ENCODE measurements around the gene ELP1.
"Not testable (repeated sequence)": the region's sequence is repeated elsewhere in the genome, so short reads cannot be mapped to it uniquely, and the experiment has no call there.

Gene ELP1

DNA sequence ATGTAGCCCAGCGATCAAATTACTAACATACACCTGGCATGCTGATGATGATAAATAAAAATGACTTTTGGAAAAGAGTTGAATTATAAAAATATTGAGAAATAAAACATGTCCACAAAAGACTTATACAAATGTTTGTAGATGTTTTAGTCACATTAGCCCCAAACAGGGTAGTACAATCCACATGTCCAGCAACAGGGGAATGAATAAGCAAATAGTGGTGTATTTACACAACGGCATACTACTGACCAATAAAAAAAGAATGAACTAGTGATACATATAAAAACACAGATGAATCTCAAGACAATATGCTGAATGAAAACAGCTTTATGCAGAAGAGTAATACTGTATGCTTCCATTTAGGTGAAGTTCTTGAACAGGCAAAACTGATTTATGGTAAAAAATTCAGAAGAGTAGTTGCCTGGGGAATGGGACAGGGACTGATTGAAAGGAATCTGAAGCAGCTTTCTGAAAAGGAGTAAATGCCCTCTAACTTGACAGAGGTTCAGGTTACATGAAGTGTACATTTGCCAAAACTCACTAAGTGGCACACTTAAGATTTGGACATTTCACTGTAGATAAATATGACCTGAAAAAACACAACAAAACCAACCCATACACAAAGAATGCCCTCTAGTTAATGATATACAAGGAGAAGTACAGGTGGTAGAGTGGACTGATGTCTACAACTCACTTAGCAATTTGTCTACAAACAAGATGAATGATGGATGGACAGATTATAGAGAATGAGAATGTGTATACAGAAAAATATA lies 36.4 kb downstream of the ELP1 start:
- Histone ChIP-seq H3K4me2 (ENCODE audit: low read depth, low read length, poor library complexity, severe bottlenecking) (no peak overlapping the region), H3K4me1 (ENCODE audit: insufficient read depth, low read length, poor library complexity, severe bottlenecking) (no peaks in the 10 kb centered on the region), H3K79me2 (ENCODE audit: insufficient read depth, low read length) (no peaks in the 10 kb centered on the region), H3K9ac (ENCODE audit: low read depth, low read length, poor library complexity, severe bottlenecking) (no peak overlapping the region), H3K9me3 (ENCODE audit: insufficient read depth, low read depth, low read length) (no peaks in the 10 kb centered on the region), H3K4me3 (ENCODE audit: low read length, poor library complexity, severe bottlenecking) (no peak overlapping the region), H3F3A (ENCODE audit: low read depth) (no peaks in the 10 kb centered on the region), H3K27me3 (ENCODE audit: insufficient read depth, low read length, poor library complexity, severe bottlenecking) (no peaks in the 10 kb centered on the region), H2AFZ (ENCODE audit: low read length) (no peak overlapping the region), H3K9me2 (replicated peaks; ENCODE audit: low read depth, low read length) (no peaks in the 10 kb centered on the region), H4K20me1 (ENCODE audit: insufficient read depth, low read length, poor library complexity, severe bottlenecking) (no peaks in the 10 kb centered on the region), H3K36me3 (ENCODE audit: insufficient read depth, low read length) (peaks cover 75% of the 10 kb centered on the region)
- TF ChIP-seq EZH2phosphoT487 (IDR thresholded peaks at IDR 0.05; ENCODE audit: borderline replicate concordance), result no peak
- TF ChIP-seq, protein P1, sequence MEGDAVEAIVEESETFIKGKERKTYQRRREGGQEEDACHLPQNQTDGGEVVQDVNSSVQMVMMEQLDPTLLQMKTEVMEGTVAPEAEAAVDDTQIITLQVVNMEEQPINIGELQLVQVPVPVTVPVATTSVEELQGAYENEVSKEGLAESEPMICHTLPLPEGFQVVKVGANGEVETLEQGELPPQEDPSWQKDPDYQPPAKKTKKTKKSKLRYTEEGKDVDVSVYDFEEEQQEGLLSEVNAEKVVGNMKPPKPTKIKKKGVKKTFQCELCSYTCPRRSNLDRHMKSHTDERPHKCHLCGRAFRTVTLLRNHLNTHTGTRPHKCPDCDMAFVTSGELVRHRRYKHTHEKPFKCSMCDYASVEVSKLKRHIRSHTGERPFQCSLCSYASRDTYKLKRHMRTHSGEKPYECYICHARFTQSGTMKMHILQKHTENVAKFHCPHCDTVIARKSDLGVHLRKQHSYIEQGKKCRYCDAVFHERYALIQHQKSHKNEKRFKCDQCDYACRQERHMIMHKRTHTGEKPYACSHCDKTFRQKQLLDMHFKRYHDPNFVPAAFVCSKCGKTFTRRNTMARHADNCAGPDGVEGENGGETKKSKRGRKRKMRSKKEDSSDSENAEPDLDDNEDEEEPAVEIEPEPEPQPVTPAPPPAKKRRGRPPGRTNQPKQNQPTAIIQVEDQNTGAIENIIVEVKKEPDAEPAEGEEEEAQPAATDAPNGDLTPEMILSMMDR (conservative IDR thresholded peaks at IDR 0.05; ENCODE audit: low read length), result no peak

DNA sequence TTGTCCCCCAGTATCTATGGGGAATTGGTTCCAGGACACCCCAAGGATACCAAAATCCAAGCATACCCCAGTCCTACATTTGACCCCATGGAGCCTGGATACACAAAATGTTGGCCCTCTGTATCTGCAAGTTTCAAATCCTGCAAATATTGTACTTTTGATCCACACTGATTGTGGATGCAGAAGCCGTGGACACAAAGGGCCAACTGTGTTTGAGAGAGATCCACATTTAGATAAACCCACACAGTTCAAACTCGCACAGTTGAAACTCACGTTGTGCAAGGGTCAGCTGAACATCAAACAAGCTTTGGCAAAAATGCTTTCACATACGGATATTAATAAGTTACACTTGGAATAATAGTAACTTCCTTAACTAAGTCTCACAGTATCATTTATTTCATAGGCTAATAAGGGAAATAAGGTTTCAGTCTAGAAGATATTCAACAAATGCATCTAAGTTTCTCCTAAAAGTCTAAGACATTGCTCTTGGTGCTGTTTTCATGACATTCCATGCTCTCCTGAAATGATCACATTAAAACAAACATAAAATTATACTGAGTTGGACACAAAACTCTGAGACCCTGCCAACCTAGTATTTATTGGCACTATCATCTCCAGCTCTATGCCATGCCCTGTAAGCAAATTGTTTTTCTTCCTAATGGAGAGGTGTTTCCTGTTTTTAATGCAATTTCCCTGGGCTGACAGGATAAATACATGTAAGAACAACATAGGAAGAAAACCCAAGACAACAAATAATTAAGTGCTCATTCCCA lies 39.5 kb downstream of the ELP1 start:
- Histone ChIP-seq H4K20me1 (ENCODE audit: insufficient read depth, low read length, poor library complexity, severe bottlenecking) (no peaks in the 10 kb centered on the region), H3K9ac (ENCODE audit: low read depth, low read length, poor library complexity, severe bottlenecking) (no peak overlapping the region), H3K4me1 (ENCODE audit: insufficient read depth, low read length, poor library complexity, severe bottlenecking) (no peaks in the 10 kb centered on the region), H3K4me3 (ENCODE audit: low read length, poor library complexity, severe bottlenecking) (no peak overlapping the region), H3K4me2 (ENCODE audit: low read depth, low read length, poor library complexity, severe bottlenecking) (no peak overlapping the region), H3K79me2 (ENCODE audit: insufficient read depth, low read length) (no peaks in the 10 kb centered on the region), H3K9me2 (replicated peaks; ENCODE audit: low read depth, low read length) (no peaks in the 10 kb centered on the region), H3K36me3 (ENCODE audit: insufficient read depth, low read length) (peaks cover 83% of the 10 kb centered on the region), H2AFZ (ENCODE audit: low read length) (no peak overlapping the region), H3F3A (ENCODE audit: low read depth) (no peaks in the 10 kb centered on the region), H3K9me3 (ENCODE audit: insufficient read depth, low read depth, low read length) (no peaks in the 10 kb centered on the region), H3K27me3 (ENCODE audit: insufficient read depth, low read length, poor library complexity, severe bottlenecking) (no peaks in the 10 kb centered on the region)
- TF ChIP-seq EZH2phosphoT487 (IDR thresholded peaks at IDR 0.05; ENCODE audit: borderline replicate concordance), result no peak
- TF ChIP-seq, protein P1 (conservative IDR thresholded peaks at IDR 0.05; ENCODE audit: low read length), result no peak

DNA sequence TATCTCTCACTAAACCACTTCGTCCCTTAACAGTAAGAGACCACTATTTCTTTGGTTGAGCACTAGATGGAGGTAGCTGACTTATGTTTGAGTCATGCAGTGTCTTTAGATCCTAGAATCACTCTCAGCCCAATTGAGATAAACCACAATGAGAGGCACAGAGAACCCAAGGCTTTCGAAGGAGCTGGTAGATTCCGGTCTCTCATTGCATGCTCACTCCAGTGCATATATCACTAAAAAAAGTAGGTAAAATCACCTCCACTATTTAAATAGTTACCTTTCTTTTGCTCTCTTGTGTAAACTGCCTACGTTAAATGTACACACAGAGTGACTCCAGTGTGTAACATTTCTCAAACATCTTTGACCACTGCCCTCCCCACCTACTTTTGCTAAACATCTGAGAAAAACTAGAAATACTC lies 44.3 kb downstream of the ELP1 start:
- no peaks in the 10 kb centered on the region for H3K79me2 ChIP-seq (ENCODE audit: insufficient read depth, low read length)
- H3K36me3 ChIP-seq (ENCODE audit: insufficient read depth, low read length), result peaks cover 64% of the 10 kb centered on the region; the same call in 1 of the 2 replicates
- H3K4me2 ChIP-seq (ENCODE audit: low read depth, low read length, poor library complexity, severe bottlenecking), result no peak overlapping the region
- no peaks in the 10 kb centered on the region for H3K4me1 ChIP-seq (ENCODE audit: insufficient read depth, low read length, poor library complexity, severe bottlenecking)
- no peak for TF ChIP-seq EZH2phosphoT487 (IDR thresholded peaks at IDR 0.05; ENCODE audit: borderline replicate concordance)
- TF ChIP-seq, protein P1 (conservative IDR thresholded peaks at IDR 0.05; ENCODE audit: low read length), result peak; percentile 42
- H4K20me1 ChIP-seq (ENCODE audit: insufficient read depth, low read length, poor library complexity, severe bottlenecking), result no peaks in the 10 kb centered on the region
- H3K4me3 ChIP-seq (ENCODE audit: low read length, poor library complexity, severe bottlenecking), result no peak overlapping the region
- no peak overlapping the region for H3K9ac ChIP-seq (ENCODE audit: low read depth, low read length, poor library complexity, severe bottlenecking)
- H3K9me2 ChIP-seq (replicated peaks; ENCODE audit: low read depth, low read length), result no peaks in the 10 kb centered on the region
- H3K9me3 ChIP-seq (ENCODE audit: insufficient read depth, low read depth, low read length), result no peaks in the 10 kb centered on the region
- H2AFZ ChIP-seq (ENCODE audit: low read length), result no peak overlapping the region
- H3K27me3 ChIP-seq (ENCODE audit: insufficient read depth, low read length, poor library complexity, severe bottlenecking), result no peaks in the 10 kb centered on the region
- no peaks in the 10 kb centered on the region for H3F3A ChIP-seq (ENCODE audit: low read depth)

DNA sequence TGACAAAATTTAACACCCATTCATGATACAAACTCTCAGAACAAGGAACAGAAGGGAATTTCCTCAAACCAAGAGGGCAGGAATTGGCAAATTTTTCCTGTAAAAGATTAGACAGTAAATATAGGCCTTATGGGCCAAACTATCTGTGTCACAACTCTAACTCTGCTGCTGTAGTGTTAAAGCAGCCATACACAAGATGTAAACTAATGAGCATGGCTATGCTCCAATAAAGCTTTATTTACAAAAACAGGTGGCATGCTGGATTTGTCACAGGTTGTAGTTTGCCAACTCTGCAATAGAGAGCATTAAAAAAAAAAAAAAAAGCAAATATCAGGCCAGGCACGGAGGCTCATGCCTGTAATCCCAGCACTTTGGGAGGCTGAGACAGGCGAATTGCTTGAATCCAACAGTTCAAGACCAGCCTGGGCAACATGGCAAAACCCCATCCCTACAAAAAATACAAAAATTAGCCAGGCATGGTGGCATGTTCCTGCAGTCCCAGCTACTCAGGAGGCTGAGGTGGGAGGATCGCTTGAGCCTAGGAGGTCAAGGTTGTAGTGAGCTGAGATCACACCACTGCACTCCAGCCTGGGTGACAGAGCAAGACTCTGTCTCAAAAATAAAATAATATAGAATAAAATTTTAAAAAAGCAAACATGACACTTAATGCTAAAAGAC lies 47.2 kb downstream of the ELP1 start:
- not testable (repeated sequence) for H3K79me2 ChIP-seq (ENCODE audit: insufficient read depth, low read length); H3K4me1 ChIP-seq (ENCODE audit: insufficient read depth, low read length, poor library complexity, severe bottlenecking); H3K4me2 ChIP-seq (ENCODE audit: low read depth, low read length, poor library complexity, severe bottlenecking); H3K9ac ChIP-seq (ENCODE audit: low read depth, low read length, poor library complexity, severe bottlenecking); H3K4me3 ChIP-seq (ENCODE audit: low read length, poor library complexity, severe bottlenecking); H4K20me1 ChIP-seq (ENCODE audit: insufficient read depth, low read length, poor library complexity, severe bottlenecking); H3K27me3 ChIP-seq (ENCODE audit: insufficient read depth, low read length, poor library complexity, severe bottlenecking); H2AFZ ChIP-seq (ENCODE audit: low read length); H3K9me3 ChIP-seq (ENCODE audit: insufficient read depth, low read depth, low read length); H3F3A ChIP-seq (ENCODE audit: low read depth); H3K9me2 ChIP-seq (replicated peaks; ENCODE audit: low read depth, low read length)
- H3K36me3 ChIP-seq (ENCODE audit: insufficient read depth, low read length), result peaks cover 39% of the 10 kb centered on the region; the same call in 1 of the 2 replicates

All from Loucy (cell line).